Stimulated activated CD8-positive, alpha-beta memory T cell treated with anti-CD3 and anti-CD28 coated beads, Interleukin-2, amount 100 ng/mL, for 1 hour (primary cell): ENCODE data around the gene IGF1R.

Experiments used
- DNase-seq, 2 donors: peaks; one replicate each; pipeline ENCODE4 v3.0.0-alpha.2; 2020; ENCODE audit warnings: low read depth in 2 of 2

The IGF1R gene

DNA sequence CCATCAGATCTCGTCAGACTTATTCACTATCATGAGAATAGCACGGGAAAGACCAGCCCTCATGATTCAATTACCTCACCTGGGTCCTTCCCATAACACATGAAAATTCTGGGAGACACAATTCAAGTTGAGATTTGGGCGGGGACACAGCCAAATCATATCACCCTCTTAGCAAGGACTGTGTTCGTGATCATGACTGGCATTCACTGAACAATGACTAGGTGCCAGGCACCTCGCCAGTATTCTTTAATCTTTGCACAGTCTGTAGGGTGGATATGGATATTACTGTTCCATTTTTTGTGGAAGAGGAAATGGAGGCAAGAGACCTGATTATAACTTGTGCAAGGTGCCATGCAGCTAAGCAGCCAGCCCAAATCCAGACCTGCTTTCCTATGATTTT is 77.5 kb downstream of the IGF1R start:
- DNase-seq, result no peak

DNA sequence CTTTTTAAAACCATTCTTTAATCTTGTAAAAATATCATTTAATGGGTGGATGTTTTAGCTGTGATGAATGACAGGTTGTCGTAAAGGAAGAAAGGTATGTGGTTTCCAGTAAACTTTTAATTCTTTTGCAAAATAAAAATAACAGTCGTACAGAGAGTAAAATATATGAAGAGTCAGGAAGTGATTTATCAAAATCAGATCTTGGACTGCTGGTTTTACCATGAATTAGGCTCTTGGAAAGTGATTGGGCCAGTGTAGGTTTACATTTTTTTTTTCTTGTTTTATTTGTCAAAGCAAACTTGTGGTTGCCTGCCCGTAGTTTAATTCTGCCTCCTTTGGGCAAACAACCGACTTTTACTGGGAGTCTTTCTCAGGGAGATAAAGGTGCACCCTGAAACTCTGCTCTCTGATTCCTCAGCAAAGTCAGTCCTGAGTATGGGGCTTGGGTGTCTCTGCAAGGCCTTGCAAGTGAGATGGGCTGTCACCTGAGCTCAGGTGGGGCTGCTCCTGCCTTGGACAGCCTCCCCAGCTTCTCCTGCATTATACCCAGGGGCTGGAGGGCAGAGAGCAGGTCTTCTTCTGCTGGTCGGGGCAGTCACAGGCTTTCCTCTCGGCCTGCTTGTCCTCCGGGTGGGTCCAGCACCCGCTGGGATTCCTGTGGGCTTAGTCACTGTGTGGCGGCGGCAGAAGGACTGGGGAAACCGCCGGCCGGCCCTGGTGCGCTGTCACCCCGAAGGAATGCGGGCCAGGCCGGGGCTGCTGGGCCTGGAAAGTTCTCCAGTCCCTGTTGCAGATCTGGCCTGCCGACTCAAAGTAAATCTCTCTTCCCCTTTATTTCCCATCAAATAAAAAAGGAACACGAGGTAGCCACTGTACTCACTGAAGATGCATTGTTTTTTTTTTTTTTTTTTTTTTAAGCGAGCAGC is 79.0 kb downstream of the IGF1R start:
- DNase-seq, result no peak

DNA sequence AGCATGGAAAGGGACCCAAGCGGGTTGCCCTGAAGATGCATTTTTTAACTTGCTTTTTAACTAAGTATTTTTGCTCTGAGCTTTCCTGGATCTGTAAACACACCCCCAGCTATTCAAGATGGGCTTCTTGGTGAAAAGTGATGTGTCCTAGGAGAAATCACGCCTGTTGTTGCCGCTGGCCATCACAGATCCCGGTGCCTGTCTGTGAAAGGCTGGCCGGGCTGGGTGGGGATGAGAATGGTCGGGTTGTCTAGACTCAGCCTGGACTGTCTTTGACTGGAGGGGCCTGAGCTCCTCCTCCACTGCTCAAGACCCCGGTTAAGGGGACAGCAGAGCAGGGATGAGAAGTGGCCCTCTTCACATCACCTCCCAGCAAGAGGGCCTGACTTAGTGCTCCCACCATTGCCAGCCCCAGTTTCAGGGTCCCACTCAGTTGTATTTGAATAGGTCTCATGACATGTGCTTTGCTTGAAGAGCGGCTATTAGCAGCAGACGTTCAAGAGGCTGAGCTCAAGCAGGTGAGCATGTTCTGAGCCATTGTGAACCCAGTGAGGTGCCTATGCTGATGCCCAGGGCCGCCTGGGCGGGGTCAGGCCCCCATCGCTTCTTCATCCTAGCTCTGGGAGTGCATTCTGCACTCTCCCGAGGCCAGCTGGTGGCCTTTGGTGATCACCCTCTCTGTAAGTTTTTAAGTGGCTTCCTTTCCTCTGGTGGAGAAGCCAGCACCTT is 79.9 kb downstream of the IGF1R start:
- DNase-seq, result no peak

DNA sequence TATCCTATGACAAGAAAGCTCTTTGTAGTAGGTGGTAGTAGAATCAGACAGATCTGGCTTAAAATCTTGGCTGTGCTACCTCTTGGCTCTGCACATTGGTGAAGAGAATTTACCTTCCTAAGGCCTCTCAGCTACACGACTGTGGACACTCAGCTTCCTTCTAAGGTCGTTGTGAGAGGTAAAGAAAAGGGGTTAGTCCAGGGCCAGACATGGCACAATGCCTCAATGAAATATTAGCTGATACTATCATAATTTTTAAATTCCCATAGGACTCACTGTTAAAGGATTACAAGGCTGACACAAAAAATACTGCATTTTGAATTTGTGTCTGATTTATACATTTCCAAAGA is 80.4 kb downstream of the IGF1R start:
- no peak for DNase-seq

DNA sequence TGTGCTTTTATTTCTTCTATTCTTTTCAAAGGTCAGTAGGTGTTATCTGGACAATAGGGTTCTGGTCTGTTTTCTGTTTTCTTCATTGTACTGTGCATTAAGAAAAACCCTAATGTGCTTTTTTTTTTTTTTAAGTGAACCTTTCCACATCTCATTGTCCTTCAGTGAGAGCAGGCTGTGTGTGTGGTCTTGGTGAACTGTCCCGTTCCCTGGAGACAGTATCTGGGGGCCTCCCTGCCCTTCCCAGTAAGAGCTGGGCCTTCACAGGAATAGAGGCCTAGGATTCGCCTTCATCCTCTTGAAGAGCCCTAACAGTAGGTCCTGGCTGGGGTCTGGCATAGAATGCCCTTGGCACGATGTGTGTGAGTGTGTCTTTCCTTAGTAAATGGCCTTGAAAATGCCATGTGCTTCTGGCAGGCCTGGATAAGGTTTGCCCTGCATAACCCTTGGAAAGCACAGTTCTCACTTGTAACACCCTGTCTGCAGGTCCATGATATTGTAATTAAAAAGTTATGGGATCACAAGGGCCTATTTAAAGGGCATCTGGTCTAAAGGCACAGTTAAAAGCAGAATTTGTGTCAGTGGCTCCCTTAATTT is 81.2 kb downstream of the IGF1R start:
- DNase-seq, result no peak

DNA sequence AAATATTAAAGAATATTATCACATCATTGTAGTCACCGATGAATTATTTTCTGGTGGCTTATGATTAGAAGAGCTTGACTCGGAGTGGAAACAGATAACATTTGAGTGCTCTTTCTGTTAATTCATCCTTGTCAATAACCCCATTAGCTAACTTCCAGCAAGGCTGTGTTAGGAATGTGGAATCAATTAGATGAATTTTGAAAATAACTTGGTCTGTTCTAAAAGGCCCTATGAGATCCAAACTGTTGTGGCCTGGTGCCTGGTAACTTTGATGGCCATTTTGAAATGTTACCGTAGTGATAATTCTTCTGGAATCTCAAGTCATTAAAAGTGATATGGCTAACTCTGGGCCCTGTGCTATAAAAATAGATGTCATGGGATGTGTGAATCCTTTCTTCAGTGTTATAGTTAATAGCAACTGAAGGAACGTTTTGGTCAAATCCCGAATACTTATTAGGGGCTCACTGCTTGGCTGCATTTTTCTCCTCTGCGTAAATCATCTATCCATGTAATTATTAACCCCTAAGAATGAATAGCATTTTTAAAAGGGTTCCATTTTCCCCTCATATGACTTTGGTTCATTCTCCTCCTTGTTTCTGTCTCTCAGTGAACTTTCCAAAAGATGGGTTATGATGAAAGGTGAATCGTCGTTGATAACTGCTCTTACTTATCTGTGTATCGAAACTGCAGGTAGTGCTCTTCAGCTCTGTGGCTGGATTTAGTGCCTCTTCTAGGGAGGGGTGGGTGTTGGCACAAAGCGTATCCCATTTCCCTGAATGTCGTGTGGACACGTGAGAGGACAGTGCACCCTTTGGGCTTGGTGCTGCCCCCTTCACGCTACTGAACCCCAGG is 82.7 kb downstream of the IGF1R start:
- no peak for DNase-seq

DNA sequence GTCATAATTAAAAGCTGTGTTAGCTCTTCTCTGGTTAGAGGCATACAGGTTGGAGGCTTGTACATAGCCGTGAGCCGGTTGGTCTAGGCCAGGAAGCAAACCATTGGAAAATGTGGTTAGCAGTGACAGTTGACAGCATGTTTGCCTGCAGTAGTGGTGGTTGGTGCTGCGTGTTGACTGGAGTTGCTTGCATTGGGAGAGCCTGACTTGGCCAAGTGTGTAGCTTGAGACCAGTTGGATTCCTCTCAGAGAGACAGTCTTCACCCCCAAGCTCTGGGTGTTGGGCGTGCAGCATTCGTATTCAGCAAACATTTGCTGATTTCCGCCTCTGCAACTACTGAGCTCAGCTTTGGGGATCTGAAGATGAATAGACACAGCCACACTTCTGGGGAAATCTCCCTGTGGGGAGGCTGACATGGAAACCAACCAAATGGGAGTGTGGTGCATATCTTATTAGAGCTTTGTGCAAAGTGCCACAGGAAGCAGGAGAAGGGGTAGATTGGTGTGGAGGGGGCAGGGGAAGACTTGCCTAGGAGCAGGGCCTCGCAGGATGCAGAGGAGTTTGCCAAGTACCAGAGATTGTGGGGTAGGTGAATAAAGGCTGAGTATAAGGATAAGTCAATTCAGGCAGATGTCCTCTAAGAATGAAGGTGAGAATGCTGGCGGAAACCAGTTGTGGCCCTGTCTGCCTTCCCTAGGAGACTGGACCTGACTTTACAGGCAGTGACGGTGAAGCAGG is 83.5 kb downstream of the IGF1R start:
- no peak for DNase-seq

DNA sequence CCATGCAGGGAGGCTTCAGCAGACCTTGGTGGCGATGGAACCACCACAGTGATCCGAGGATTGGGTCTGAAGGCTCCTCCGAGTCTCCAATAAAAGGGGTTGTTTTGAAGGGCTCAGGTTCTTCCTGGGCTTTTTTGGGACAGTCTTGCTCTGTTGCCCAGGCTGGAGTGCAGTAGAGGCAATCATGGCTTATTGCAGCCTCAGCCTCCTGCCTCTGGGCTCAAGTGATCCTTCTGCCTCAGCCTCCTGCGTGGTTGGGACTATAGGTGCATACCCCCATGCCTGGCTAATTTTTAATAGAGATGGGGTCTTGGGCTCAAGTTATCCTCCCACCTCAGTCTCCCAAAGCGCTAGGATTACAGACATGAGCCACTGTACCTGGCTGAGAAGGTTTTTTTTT is 84.8 kb downstream of the IGF1R start:
- DNase-seq, result no peak

DNA sequence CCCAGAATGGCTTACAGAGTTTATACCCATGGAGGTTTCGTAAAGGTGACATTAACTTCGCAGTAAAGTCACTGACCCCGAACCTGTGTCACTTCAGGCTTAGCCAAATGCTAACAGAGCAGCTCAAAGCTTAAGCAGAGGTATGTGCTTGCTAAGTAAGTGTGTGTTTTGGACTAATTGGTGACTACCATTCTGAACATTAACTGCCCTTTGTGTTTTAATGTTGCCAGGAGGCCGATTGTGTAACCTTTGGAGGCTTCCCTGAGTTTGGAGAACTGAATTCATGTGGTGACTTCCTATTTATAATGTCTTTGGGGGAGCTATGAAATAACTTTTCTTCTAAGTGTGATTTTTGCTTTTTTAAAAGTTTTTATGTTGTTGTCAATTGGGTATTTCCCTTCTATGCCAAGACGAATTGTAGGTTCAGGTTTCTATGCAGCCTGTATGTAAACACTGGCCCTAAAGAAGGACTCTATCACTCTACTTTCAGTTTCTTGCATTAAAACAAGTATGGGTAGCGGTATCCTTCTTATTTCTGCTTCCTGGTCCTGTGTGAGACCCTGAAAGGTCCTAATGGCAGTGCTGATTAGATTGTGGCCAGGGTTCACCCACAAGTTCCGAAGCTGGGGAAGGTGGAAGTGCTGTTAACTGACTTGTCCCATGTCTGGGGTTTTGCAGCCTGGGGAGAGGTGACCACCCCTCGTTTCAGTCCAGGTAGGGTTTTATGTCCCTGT is 86.3 kb downstream of the IGF1R start:
- no peak for DNase-seq

DNA sequence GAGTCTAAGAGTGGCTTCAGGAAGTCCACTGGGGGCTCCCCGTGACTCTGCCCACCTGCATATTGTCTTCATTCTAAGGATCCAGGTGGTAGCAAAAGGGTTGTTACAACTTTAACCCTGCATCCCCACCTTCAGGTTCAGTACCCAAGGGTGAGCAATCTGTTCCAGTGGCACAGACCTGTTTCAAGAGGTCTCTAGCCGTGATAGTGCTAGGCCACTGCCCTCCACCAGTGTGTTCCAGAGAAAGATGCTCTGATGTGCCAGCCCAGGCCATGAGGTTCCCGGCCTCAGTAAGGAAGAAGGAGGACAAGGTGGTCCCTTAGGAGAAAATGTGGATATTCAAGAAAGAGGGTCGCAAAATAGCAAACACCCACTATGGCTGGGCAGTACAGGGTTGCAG is 87.0 kb downstream of the IGF1R start:
- no peak for DNase-seq

DNA sequence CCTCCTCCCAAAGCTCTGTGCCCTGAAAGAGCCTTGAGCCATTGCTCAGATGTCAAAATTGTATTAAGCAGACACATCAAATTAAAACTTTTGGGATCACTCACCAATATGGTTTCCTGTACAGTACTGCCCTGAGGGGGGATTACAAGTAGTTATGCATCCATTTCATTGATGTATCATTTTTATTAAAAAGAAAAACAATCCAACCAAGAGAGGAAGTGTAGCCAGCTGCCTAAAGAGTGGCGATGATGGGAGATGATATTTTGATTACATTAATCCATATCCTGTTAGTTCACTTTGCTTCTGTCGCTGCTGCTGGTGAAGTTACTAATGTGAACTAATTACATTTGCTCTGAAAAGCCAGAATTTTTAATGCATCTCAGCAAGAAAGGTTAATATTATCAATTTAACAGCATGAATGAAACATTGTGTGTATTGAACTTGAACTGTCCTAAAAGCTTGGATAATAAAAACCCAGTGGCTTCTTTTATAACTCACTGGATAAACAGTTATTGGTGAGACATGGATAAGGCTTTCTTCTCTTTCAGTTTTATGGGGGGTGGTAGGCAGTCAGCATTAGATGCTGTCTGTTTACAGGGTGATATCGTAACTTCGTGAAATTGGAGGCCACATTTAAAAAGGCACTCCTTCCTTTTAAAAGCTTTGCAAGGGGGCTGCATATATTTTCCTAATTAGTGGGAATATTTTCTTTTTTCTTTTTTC is 87.7 kb downstream of the IGF1R start:
- DNase-seq, result no peak

DNA sequence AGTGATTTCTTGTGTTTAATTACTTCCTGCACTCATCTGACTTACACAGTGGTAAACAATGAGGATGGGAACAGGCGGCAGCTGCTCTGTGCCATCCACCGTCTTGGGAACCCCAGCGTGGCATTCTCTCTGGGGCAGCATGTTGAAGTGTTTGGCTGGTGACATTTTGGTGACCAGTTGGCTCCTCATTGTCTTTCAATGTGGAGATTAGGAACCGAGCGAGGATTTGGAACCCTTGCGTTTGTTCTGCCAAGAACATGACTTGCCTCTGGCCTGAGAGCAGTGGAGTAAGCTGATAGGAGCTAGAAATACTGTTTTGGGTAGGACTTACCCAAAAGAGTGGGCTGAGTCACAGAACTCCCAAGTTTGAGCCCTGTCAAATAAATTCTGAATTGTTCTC is 88.8 kb downstream of the IGF1R start:
- DNase-seq, result no peak

DNA sequence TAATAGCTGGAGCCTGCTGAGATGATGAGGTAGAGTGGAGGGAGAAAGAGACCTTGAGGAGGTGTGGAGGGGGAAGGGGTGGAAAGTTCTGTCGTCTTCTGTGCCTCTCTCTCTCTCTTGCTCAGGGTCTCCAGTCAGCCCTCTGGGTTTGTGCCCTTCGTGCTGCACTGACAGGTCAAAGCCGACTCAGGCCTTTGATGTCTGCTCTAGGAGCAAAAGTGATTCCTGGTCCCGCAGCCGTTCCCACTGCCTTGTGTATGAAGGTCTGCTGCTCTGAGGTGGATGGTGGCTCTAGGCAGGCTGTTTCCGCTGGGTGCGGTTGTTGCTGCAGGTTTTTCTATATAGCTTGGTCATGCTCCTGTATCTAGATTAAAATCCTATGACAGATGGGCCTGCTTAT is 89.4 kb downstream of the IGF1R start:
- DNase-seq, result no peak

DNA sequence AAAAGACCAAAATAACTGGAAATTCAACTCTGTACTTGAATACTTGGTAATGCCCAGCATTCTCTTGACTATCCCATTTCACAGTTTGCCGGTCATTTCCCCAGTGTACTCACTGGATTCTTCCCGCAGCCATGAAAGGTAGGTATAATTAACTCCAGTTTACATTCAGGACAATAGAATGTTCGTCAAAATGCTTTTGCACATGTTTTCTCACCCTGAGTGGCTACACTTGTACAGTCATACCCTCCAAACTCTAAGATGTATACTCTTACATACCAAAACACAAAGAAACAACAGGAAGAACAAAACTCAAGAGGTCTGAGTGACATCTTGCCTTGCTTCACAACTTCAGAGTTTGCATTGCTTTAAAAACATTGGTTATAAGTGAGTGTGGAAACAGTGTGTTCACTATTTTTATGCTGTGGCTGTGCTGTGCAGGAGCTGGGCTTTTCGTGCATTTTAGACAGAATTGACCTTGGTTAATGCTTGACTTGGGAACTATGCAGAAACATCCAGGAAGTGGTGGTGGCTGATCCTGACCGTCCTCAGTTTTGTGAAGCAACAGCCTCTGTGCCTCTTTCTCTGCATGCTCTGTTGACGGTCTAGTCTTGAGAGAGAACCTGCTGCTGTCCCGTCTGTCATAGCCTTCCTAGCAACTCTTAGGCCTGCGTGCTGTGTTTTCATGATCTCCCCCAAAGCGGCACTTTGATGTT is 90.5 kb downstream of the IGF1R start:
- no peak for DNase-seq

DNA sequence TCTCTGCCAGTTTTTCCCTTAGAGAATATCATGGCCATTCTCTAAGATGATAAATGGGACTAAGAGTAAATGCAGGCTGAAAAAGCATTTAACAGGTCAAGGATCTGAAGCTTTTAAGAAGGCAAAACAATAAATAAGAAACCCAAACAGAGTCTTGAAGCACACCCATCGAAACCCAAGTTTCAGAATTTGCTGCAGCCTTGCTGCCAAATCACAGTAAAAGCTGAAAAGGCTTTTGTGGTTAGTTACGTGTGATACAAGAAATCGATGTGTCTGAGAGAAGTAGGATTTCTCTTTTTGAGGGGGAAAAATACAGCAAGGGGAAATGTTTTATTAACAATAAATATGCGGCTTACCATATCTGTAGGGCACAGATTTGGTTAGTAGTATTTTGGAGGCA is 92.0 kb downstream of the IGF1R start:
- no peak for DNase-seq

DNA sequence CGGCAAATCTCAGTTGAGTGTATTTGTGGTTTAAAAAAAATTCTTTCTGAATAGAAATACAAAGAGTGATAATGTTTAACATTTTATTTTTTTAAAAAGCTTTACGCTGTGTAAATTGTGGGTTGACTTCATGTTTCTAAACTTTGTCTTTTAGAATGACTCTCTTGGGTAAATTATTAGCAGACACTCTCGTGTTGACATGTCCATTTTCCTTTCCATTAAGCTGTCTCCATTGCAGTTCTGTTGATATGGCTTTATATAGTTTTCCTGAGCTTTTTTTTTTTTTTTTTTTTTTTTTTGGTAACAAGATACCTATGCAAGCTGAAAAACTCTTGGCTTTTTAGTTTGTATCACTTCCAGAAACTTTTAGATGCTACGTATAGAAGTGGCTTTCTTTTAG is 92.6 kb downstream of the IGF1R start:
- DNase-seq, result no peak

DNA sequence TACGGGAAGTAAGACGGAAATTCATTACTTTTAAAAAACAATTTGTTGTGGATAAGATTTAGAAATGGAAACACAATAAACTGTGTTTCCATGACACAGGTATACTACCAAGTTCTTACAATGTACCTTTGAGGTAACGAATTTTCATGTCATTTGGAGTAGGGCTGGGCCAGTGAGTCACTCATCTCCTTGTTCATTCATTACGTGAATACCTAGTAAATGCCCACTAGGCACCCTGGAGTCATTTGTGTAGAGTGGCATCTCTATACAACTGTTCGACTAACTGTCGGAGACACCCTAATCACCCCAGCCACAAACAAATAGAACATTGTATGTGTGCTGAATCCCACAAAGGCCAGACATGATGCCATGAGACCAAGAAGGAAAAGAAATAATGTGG is 94.8 kb downstream of the IGF1R start:
- DNase-seq, result no peak

DNA sequence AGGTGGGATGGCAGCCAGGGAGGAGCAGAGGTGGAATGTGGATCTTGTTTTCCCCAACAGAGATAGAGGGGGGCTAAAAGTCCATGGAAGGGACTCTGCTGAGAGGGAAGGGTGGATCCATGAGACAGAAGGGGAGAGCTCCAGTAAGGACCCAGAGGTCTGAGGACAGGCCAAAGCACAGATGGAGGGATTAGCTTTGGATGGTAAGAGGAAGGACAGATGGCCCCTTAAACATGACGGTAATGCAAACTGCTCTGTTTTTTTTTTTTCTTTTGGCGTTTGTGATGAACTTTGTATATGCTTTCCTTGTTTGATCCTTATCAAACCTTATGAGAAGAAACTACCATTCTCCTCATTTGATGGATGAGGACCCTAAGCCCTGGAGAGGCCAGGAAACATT is 96.2 kb downstream of the IGF1R start:
- DNase-seq, result no peak

DNA sequence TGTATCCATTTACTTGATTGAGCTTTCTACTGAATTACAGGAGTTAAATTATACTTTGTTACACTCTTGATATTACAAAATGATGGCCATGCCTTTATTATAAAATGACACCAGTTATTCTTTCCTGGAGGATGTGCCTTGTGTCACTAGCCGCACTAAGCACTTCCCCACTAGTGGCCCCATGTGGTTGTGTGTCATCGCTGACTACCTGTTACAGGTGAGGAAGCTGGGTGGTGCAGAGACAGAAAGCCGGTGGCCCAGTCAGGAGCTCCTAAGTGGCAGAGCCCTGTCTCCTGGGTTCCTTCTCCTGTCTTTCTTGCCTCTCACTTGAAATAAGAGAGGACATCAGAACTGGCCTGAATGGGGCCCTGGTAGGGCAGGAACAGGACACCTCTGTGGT is 96.8 kb downstream of the IGF1R start:
- DNase-seq, result no peak
